Sigmoid colon (tissue), 7 donors: Measurements from ENCODE around the gene ERMARD. TPM values are rescaled to one million over a fixed set of nuclear protein-coding genes. Genes with fewer than 3 reads are reported as not detected.

Source experiments
- DNase-seq: peaks from one replicate; pipeline ENCODE4 v3.0.0-alpha.2; 2019
- H3K27ac ChIP-seq, 4 donors: fragments of 200-600 bp; sonication (generic); one replicate each; pipeline ENCODE4 v1.5.1; 2016 to 2019; ENCODE audit warnings: mild to moderate bottlenecking in 1 of 4
- H3K27me3 ChIP-seq, 3 donors: fragments of 200-600 bp; sonication (generic); one replicate each; pipeline ENCODE4 v1.5.1; 2019; ENCODE audit warnings: mild to moderate bottlenecking in 1 of 3
- H3K36me3 ChIP-seq, 4 donors: fragments of 200-600 bp; sonication (generic); one replicate each; pipeline ENCODE4 v1.5.1; 2016 to 2019
- H3K4me1 ChIP-seq, 4 donors: fragments of 200-600 bp; sonication (generic); one replicate each; pipeline ENCODE4 v1.5.1; 2017 to 2019
- H3K4me3 ChIP-seq, 4 donors: fragments of 200-600 bp; sonication (generic); one replicate each; pipeline ENCODE4 v1.5.1; 2017 to 2019; ENCODE audit warnings: mild to moderate bottlenecking in 2 of 4, moderate library complexity in 1 of 4
- H3K9me3 ChIP-seq, 4 donors: fragments of 200-600 bp in 3 of 4; sonication (generic) in 3 of 4; one replicate each; pipeline versions ENCODE4 v1.5.1 to v1.6.1; 2013 to 2019
- EP300 ChIP-seq, 4 donors: sonication (generic); formaldehyde crosslinking; IDR thresholded peaks; one replicate each; pipeline ENCODE4 v1.6.1; 2017; ENCODE audit warnings: antibody characterized with exemption in 4 of 4
- POLR2A ChIP-seq, 2 donors: fragments of 450-650 bp; IDR thresholded peaks; one replicate each; pipeline ENCODE4 v1.6.1; 2016; ENCODE audit warnings: antibody characterized with exemption in 2 of 2, mild to moderate bottlenecking in 2 of 2, moderate library complexity in 2 of 2
- POLR2AphosphoS5 ChIP-seq, 4 donors: sonication (generic); formaldehyde crosslinking; IDR thresholded peaks; one replicate each; pipeline ENCODE4 v1.6.1; 2017; ENCODE audit warnings: antibody characterized with exemption in 4 of 4
- WGBS, 2 donors: extraction: QIAGEN DNeasy Blood & Tissue Kit; methylation state at CpG; one replicate each; pipeline ENCODE4 v1.1.7; 2013; 5-methylcytosine and 5-hydroxymethylcytosine counted together
- intact Hi-C: fragments of 100-400 bp; cut with DNase I; formaldehyde crosslinking; loops from one replicate; pipeline ENCODE4 v1.15.1; 2023
- polyA plus RNA-seq, 3 donors: library from polyadenylated mRNA; stranded (reverse); fragments of 200-250 nt; gene quantifications; one replicate each; pipeline ENCODE4 v1.2.3, GENCODE V29; 2013
- total RNA-seq, 4 donors: library from RNA; depleted of rRNA; stranded (reverse); fragments of >200 nt; gene quantifications; one replicate each; pipeline ENCODE4 v1.1.0, GENCODE V29; 2016
- TF ChIP-seq, protein P1 (sequence below), 4 experiments: fragments of 450-650 bp in 3 of 4; fragments of 200-600 bp in 1 of 4; IDR thresholded peaks; one replicate each; pipeline ENCODE4 v1.5.1; 2016 to 2019; ENCODE audit warnings: antibody characterized with exemption in 4 of 4, mild to moderate bottlenecking in 3 of 4, moderate library complexity in 2 of 4
- donor health status: healthy with polysubstance abuse.
- donor health status: Bipolar disorder and iron deficiency.
- donor health status: healthy.

Gene ERMARD
- total and polyA plus RNA-seq, 7 donors, result 9.0 to 32.4 (median 18.2) TPM

- WGBS, 2 donors, result 1% methylated on average over 89 of the region's 89 CpGs
- Histone ChIP-seq H3K36me3 (no peaks in the 10 kb centered on the region), H3K27ac (peak overlapping the region; percentile 93 to 98 (median 94)), H3K9me3 (no peaks in the 10 kb centered on the region), H3K27me3 (no peaks in the 10 kb centered on the region), H3K4me1 (peaks cover 0 to 37% (median 22%) of the 10 kb centered on the region in 4 donors), H3K4me3 (peak overlapping the region; percentile 28 to 89 (median 74))
- no peak for DNase-seq
- intact Hi-C loops, result loop anchor here (1.0 to 2.0 kb wide), 2 partner anchors 21 to 27 kb away; partner anchors contain the start of genes C6orf120, DYNLT2, ERMARD and WDR27
- TF ChIP-seq POLR2A (IDR thresholded peaks at IDR 0.05) (no peak), POLR2AphosphoS5 (IDR thresholded peaks at IDR 0.05) (no peak), EP300 (IDR thresholded peaks at IDR 0.05) (no peak)
- TF ChIP-seq, protein P1, sequence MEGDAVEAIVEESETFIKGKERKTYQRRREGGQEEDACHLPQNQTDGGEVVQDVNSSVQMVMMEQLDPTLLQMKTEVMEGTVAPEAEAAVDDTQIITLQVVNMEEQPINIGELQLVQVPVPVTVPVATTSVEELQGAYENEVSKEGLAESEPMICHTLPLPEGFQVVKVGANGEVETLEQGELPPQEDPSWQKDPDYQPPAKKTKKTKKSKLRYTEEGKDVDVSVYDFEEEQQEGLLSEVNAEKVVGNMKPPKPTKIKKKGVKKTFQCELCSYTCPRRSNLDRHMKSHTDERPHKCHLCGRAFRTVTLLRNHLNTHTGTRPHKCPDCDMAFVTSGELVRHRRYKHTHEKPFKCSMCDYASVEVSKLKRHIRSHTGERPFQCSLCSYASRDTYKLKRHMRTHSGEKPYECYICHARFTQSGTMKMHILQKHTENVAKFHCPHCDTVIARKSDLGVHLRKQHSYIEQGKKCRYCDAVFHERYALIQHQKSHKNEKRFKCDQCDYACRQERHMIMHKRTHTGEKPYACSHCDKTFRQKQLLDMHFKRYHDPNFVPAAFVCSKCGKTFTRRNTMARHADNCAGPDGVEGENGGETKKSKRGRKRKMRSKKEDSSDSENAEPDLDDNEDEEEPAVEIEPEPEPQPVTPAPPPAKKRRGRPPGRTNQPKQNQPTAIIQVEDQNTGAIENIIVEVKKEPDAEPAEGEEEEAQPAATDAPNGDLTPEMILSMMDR (IDR thresholded peaks at IDR 0.05), result no peak
Measured at GRCh38 chr6:169723991-169724493, 27.4 kb upstream of the ERMARD start.

GRCh38 chr6:169724494-169725124, 26.8 kb upstream of the ERMARD start, which contains the start of gene PHF10:
PHF10 (minus strand) TSS chr6:169724500; CDS start chr6:169723931, 569 bp downstream.
- H3K4me3 ChIP-seq, result peak within 1 kb of the TSS; percentile 53 to 89 (median 74)
- peak within 1 kb of the TSS; percentile 93 to 98 (median 96) for H3K27ac ChIP-seq
- H3K9me3 ChIP-seq, result no peaks in the 10 kb centered on the region
- 1% methylated on average over 89 of the region's 89 CpGs for WGBS, 2 donors
- peak; percentile 72 for DNase-seq
- intact Hi-C loops, result no loop called here
- H3K27me3 ChIP-seq, result no peaks in the 10 kb centered on the region
- H3K4me1 ChIP-seq, result peaks cover 0 to 37% (median 22%) of the 10 kb centered on the region in 4 donors
- no peaks in the 10 kb centered on the region for H3K36me3 ChIP-seq
- TF ChIP-seq POLR2AphosphoS5 (IDR thresholded peaks at IDR 0.05), result no peak
- no peak for TF ChIP-seq POLR2A (IDR thresholded peaks at IDR 0.05)
- TF ChIP-seq EP300 (IDR thresholded peaks at IDR 0.05), result no peak
- TF ChIP-seq, protein P1 (IDR thresholded peaks at IDR 0.05), result no peak

DNA sequence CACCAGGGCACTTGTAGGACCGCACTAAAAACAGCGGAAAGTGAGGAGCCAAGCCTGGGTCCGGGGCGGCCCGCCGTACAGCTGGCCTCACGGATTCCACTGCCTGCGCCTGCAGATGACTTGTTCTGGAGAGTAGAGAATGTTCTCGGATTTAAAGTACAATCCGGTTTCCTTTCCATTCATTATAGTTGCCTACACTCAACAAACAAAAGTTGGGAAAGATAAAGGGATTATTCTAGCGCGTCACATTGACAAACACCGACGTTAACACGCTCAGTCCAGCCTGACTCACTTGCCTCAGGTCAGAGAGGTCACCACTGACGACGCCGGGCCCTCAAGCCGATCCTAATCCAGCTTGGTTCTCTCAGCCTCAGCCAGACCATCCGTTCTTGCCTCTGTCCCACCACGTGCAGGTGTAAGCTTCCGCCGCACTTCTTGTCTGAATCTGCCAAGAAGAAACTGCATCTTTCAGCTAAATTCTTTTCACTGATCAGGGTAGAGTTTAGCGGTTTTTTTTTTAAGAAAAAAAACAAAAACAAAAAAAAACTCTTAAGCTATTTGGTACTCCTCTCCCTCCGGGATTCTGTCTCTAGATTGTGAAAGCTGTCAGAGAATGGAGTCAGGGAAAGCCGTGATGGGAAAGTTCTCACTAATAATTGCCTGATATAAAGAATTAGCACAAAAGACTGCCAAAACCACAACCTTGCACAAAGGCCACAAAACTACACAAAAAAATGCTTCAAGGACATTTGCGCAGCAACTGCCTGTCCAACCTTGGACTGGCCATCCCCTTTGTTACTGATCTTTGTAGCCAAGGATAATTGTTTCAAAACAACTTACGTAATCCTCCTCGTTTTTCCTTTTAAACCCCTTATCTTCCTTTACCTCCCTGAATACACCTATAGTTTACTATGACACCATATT, 26.0 kb upstream of the ERMARD start:
- 22 to 26% methylated on average over 29 of the region's 29 CpGs for whole genome bisulfite sequencing, 2 donors

GRCh38 chr6:169726049-169726400, 25.4 kb upstream of the ERMARD start:
- intact Hi-C loops, result no loop called here
- 97 to 98% methylated on average over 1 of the region's 1 CpG for WGBS, 2 donors
- DNase-seq, result no peak
- TF ChIP-seq, protein P1 (IDR thresholded peaks at IDR 0.05), result no peak
- TF ChIP-seq POLR2AphosphoS5 (IDR thresholded peaks at IDR 0.05) (no peak), POLR2A (IDR thresholded peaks at IDR 0.05) (no peak), EP300 (IDR thresholded peaks at IDR 0.05) (no peak)
- Histone ChIP-seq H3K9me3 (no peaks in the 10 kb centered on the region), H3K27ac (peak overlapping the region in 2 of 4 donors; percentile 93 to 98), H3K36me3 (no peaks in the 10 kb centered on the region), H3K4me1 (peaks cover 0 to 29% (median 21%) of the 10 kb centered on the region in 4 donors), H3K27me3 (no peaks in the 10 kb centered on the region), H3K4me3 (no peak overlapping the region)

More for the DNA sequence above, 26.0 kb upstream of the ERMARD start:
- H3K27me3 ChIP-seq, result no peaks in the 10 kb centered on the region
- peak overlapping the region; percentile 84 to 98 (median 94) for H3K27ac ChIP-seq
- TF ChIP-seq EP300 (IDR thresholded peaks at IDR 0.05) (no peak), POLR2A (IDR thresholded peaks at IDR 0.05) (no peak), POLR2AphosphoS5 (IDR thresholded peaks at IDR 0.05) (peak in 3 of 4 donors; percentile 36 to 57 (median 50))
- TF ChIP-seq, protein P1 (IDR thresholded peaks at IDR 0.05), result no peak
- H3K36me3 ChIP-seq, result no peaks in the 10 kb centered on the region
- intact Hi-C loops, result no loop called here
- peak overlapping the region; percentile 53 to 89 (median 74) for H3K4me3 ChIP-seq
- H3K9me3 ChIP-seq, result no peaks in the 10 kb centered on the region
- H3K4me1 ChIP-seq, result peaks cover 0 to 33% (median 22%) of the 10 kb centered on the region in 4 donors
- peak; percentile 86 for DNase-seq
